Jurkat, Clone E6-1 (cell line): Measurements from ENCODE around the gene PTPRK.

Experiments
- DNase-seq: peaks from one replicate; pipeline ENCODE4 v3.0.0-alpha.2; 2011; ENCODE audit warnings: low read depth, low spot score
- H3K4me3 ChIP-seq: 2 replicates; pipeline ENCODE4 v1.5.1; 2011; ENCODE audit warnings: mild to moderate bottlenecking, low read length, control low read depth, moderate library complexity

PTPRK gene

GRCh38 chr6:128244751-128245405 is 275.5 kb downstream of the PTPRK start:
- no peak for DNase-seq
- H3K4me3 ChIP-seq, result no peak overlapping the region

DNA sequence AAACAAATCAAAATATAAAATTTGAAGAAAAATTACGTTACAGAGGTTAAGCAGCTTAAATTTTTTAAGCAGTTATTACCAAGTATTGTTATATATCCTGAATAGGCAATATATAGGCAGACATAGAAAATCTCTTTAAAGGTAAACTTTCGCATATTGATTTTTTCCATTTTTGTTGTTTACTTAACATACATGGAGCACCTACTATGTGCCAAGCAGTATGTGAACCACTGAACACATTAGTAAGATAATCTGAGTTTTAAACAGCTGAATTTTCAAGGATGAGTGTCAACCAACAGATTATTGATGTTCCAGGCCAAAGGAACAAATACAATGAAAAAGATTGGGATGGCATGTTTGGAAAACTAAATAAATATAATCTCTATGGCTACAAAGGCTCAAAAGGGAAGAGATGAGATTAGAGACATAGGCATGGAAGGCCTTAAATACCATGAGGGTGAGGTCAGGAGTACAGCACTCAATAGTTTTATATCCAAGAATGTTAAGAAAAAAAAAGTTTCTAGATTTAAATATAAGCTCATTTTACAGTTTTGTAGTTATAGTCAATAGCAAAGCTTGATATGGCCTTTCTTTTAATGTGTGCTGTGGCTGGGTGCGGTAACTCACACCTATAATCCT is 277.5 kb downstream of the PTPRK start:
- H3K4me3 ChIP-seq, result no peak overlapping the region

DNA sequence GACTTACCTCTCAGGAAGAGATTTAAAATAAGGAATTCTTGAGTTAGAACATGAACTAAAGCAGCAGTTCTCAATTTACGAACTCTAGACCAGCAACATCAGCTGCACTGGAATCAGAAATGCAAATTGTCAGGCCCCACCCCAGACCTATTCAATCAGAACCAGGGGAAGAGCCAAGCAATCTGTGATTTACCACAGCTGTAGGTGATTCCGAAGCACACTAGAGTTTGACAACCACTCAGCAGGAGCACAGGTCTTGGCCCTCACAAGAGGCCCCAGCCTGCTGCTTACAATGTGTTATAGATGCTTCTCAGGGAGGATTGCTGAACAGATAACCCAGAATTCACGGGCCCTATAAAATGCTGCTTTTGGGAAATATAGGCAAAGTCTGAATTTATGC is 279.2 kb downstream of the PTPRK start:
- no peak overlapping the region for H3K4me3 ChIP-seq
- DNase-seq, result no peak

More for the DNA sequence above, 277.5 kb downstream of the PTPRK start:
- no peak for DNase-seq

- no peak overlapping the region for H3K4me3 ChIP-seq
- no peak for DNase-seq
Measured at GRCh38 chr6:128240024-128240428, 280.4 kb downstream of the PTPRK start.

- H3K4me3 ChIP-seq, result no peak overlapping the region
- no peak for DNase-seq
Measured at GRCh38 chr6:128239146-128239545, 281.3 kb downstream of the PTPRK start.

- H3K4me3 ChIP-seq, result no peak overlapping the region
- no peak for DNase-seq
Measured at GRCh38 chr6:128238225-128238624, 282.2 kb downstream of the PTPRK start.

GRCh38 chr6:128235556-128235955 is 284.8 kb downstream of the PTPRK start:
- no peak overlapping the region for H3K4me3 ChIP-seq
- no peak for DNase-seq

DNA sequence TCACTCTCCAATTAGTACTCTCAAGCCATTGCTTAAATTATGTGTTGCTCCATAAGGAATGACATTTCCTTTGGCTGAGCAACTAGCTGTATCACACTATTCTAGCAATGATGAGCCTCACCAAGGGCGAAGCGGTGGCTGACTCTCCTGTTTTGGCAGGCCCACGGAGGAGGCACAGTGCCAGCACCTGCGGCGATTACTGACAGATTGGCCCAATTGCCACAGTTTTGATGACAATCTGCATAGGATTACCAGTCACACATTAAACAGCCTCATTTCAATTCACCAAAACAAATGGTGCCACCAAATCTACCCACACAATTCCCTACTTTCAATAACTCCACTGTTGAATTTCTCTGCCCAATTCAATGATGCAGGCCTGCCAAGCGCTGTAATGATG is 286.9 kb downstream of the PTPRK start:
- no peak for DNase-seq

GRCh38 chr6:128230267-128230989 is 290.0 kb downstream of the PTPRK start:
- no peak for DNase-seq
- no peak overlapping the region for H3K4me3 ChIP-seq

More for the DNA sequence above, 286.9 kb downstream of the PTPRK start:
- H3K4me3 ChIP-seq, result no peak overlapping the region

GRCh38 chr6:128225612-128226011 is 294.8 kb downstream of the PTPRK start:
- DNase-seq, result no peak
- no peak overlapping the region for H3K4me3 ChIP-seq

GRCh38 chr6:128216917-128217316 is 303.5 kb downstream of the PTPRK start:
- H3K4me3 ChIP-seq, result no peak overlapping the region
- DNase-seq, result no peak

DNA sequence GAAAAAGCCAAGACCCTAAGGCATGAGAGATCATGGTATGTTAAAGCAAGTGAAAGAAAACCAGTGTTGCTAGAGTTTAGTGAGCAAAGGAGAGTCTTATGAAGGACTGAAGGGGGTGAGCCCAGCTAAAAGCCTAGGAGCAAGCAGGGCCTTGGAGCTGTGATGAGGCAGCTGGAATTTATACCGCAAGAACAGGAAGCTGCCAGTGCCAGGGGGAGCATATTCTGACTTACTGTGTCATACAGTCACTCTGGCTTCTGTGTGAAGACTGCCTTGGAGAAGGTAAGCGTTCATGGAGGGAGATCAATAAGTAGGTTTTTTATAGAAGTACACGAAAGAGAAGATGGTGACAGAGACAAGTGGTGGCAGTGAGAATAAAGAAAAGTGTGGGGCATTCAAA is 310.6 kb downstream of the PTPRK start:
- DNase-seq, result no peak
- no peak overlapping the region for H3K4me3 ChIP-seq

DNA sequence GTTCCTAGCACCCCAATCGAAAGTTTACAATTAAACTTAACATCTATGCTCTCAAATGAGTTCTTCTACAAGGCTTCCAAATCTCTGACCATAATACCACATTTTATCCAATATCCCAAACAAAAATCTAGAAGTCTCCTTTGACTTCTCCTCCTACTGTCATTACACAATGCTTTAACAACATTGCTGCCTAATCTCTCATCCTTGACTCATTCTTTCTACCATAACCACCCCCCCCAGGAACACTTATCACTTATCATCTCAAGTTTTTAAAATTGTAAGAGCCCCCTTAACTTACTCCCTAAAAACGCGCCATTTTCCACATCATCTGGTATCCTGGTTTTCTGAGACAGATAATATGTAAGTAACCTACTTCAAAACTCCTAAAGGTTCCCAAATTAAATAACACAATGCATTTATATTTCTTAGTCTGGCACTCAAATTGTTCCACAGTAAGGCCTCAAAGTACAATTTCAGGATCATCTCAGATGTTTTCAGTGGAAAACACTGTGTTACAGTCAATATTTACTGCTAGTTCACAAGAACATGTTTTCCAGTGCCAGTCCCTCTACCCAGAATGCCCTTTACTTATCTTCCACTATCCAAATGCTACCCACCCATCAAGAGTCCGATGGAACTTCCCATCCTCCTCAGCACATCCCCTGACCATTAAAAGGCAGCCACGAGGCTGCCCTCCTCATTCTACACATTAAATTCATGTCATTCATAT is 311.4 kb downstream of the PTPRK start:
- no peak overlapping the region for H3K4me3 ChIP-seq
- no peak for DNase-seq

DNA sequence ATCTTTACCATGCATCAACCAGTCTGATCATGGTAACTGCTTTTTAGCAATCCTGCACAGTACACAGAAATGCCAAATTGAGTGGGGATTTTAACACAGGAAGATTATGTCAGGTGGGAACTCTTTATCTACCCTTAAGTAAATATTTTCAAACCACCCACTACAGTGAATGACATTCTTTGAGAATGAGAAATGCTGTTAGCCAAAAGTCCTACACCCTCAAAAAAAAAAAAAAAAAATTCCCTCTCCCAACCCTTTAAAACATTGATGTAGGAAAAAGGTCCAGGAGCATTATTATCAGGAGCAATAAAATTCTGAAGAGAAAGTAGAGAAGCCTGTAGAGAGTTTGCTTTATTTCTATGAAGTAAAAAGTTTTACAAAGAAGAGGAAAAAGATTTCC is 312.3 kb downstream of the PTPRK start:
- H3K4me3 ChIP-seq, result no peak overlapping the region
- DNase-seq, result no peak

- H3K4me3 ChIP-seq, result no peak overlapping the region
- no peak for DNase-seq
Measured at GRCh38 chr6:128206610-128207426, 313.6 kb downstream of the PTPRK start.

- DNase-seq, result no peak
- no peak overlapping the region for H3K4me3 ChIP-seq
Measured at GRCh38 chr6:128204616-128205015, 315.8 kb downstream of the PTPRK start.

GRCh38 chr6:128202169-128202765 is 318.1 kb downstream of the PTPRK start:
- DNase-seq, result no peak
- H3K4me3 ChIP-seq, result no peak overlapping the region

DNA sequence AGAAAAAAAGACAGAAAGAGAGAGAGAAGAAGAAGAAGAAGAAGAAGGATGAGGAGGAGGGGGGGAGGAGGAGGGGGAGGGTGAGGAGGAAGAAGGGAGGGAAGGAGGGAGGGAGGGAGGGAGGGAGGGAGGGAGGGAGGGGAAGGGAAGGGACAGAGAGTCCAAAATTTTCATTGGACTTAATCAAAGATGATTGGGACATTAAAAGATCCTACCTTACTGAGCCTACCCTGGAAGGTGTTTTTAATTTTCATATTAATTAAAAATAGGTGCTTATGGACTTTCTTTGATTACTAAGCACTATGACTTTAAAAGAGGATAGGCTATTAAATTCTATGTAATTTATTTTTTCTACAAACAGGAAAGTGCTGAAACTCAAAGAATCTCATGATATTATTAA is 319.6 kb downstream of the PTPRK start:
- no peak overlapping the region for H3K4me3 ChIP-seq
- DNase-seq, result no peak

DNA sequence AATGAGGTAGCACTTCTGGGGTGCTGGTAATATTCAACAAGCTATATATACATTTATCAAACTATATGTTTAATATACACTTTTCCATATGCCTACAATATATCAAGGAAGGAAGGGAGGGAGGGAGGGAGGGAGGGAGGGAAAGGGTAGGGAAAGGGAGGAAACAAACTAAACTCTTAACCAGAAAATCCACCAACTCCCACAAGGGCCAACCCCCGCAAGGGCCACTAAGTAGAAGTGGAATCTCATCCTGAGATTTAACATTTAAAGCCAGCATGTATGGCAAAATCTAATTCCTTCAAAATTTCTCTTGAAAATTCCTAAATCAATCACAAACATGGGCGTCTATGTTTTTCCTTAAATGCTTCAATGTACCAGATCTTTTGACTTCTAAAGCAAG is 320.9 kb downstream of the PTPRK start:
- H3K4me3 ChIP-seq, result no peak overlapping the region
- no peak for DNase-seq
